ENCODE results near the gene C20orf202.

C20orf202 gene

DNA sequence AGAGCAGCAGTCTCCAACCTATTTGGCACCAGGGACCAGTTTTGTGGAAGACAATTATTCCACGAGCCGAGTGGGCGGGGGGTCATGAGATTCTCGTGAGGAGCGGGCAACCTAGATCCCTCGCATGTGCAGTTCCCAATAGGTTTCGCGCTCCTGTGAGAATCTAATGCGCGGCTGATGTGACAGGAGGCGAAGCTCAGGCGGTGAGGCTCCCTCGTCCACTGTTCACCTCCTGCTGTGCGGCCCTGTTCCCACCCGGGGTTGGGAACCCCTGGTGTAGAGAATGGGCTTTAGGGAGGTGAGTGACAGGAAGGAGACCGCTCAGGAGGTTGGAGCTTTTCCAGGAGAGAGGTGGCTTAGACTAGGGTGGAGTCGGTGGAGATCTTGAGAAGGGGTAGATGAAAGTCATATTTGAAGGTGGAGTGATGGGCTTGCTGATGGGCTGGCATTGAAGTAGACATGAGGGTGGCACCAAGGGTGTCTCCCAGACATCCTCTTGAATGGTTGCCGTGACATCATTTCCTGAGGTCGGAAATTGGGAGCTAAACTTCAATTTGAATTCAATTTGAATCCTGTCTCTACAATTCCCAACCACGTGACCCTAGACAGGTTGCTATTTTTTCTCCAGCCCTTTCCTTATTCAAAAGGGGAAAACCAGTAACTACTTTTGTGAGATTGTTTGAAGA, 21.1 kb downstream of the C20orf202 start:
- TF ChIP-seq, protein P1, sequence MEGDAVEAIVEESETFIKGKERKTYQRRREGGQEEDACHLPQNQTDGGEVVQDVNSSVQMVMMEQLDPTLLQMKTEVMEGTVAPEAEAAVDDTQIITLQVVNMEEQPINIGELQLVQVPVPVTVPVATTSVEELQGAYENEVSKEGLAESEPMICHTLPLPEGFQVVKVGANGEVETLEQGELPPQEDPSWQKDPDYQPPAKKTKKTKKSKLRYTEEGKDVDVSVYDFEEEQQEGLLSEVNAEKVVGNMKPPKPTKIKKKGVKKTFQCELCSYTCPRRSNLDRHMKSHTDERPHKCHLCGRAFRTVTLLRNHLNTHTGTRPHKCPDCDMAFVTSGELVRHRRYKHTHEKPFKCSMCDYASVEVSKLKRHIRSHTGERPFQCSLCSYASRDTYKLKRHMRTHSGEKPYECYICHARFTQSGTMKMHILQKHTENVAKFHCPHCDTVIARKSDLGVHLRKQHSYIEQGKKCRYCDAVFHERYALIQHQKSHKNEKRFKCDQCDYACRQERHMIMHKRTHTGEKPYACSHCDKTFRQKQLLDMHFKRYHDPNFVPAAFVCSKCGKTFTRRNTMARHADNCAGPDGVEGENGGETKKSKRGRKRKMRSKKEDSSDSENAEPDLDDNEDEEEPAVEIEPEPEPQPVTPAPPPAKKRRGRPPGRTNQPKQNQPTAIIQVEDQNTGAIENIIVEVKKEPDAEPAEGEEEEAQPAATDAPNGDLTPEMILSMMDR (conservative IDR thresholded peaks at IDR 0.05; ENCODE audit: control insufficient read depth, insufficient read depth, low read depth, low read length): no peak
- no peak overlapping the region for H3K4me3 ChIP-seq (ENCODE audit: control insufficient read depth, low read depth, low read length)
- DNase-seq (ENCODE audit: low read depth): no peak

DNA sequence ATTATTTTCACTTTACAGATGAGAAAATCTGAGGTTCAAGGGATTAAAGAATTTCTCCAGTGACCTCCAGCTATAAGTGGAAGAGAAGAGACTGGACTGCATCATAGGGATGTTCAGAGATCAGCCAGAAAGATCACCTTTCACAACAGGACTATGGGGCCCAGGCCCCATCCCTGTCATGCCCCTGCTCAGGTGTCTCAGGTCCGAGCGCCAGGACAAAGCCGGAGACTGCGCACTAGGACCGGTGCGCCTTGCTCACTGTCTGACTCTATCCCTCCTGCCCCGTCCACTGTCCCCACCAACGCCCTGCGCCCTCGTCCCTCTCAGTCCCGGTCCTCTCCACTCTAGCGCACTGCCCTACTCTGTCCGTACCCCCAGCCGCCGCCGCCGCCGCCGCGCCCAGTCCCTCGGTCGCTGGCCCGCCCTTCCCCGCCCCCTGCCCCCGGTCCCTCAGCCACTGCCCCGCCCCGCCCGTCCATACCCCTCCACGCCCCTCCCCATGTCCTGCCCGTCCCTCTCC, 22.1 kb downstream of the C20orf202 start:
- DNase-seq (ENCODE audit: low read depth): no peak
- TF ChIP-seq, protein P1 (conservative IDR thresholded peaks at IDR 0.05; ENCODE audit: control insufficient read depth, insufficient read depth, low read depth, low read length): no peak
- peak overlapping the region; percentile 30 for H3K4me3 ChIP-seq (ENCODE audit: control insufficient read depth, low read depth, low read length)

DNA sequence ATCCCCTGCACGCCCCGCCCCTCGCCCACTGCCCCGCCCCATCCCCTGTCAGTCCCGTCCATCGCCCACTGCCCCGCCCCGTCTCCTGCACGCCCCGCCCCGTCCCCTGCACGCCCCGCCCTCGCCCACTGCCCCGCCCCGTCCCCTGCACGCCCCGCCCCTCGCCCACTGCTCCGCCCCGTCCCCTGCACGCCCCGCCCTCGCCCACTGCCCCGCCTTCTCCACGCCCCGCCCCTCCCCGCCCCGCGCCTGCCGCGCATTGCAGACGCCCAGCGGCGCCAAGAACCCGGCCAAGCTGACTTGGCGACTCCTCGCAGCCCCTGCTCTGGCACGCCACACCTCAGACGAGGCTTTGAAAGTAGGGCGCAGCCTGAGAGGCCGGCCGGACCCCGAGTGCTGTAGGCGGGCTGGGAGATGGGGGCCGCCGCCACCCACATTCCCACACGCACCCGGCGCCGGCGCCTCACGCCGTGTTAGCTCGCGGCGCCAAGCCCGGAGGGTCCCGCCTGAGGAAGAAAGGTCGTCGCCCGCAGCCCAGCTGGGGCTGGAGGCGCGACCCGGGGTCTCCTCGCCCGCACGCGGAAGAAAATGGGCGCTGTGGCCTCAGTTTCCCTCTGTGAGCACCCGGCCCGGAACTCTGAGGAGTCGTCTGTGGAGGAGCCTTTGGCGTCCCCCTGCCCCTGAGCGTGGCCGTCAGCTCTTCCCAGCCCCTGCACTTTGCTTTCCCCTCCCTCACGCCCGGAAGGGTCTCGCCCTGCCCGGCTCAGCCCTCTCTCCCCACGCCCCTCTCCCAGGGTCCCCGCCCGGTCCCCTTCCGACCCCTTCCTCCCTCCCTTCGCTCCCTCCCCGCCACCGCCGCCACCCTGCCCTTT, 22.8 kb downstream of the C20orf202 start, which contains the start of gene RAD21L1:
TSS of gene RAD21L1 (plus strand) at position 262 of the 872 bp plus-strand sequence. CDS start 2,410 bp downstream, outside the sequence.
- DNase-seq (ENCODE audit: low read depth): peak; percentile 55
- H3K4me3 ChIP-seq (ENCODE audit: control insufficient read depth, low read depth, low read length): peak within 1 kb of the TSS; percentile 55
- TF ChIP-seq, protein P1 (conservative IDR thresholded peaks at IDR 0.05; ENCODE audit: control insufficient read depth, insufficient read depth, low read depth, low read length): no peak

DNA sequence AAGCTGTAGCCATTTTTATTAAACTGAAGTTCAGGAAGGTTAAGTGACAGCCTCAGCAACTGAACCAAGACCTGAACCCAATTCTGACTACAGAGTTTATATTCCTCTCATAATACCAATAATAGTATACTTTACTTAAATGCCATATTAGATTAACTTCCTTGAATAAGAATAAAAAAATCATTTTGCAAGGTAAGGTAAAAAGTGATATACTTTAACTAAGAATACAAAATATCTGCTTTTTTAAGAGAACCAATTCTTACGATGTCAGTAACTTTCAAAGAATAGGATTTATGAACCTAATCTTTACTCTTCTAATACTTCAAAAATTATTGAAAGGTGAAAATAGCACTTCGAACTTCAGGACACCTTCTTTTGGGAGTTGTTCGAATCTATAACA, 26.3 kb downstream of the C20orf202 start:
- TF ChIP-seq, protein P1 (conservative IDR thresholded peaks at IDR 0.05; ENCODE audit: control insufficient read depth, insufficient read depth, low read depth, low read length): no peak
- H3K4me3 ChIP-seq (ENCODE audit: control insufficient read depth, low read depth, low read length): no peak overlapping the region
- DNase-seq (ENCODE audit: low read depth): no peak

DNA sequence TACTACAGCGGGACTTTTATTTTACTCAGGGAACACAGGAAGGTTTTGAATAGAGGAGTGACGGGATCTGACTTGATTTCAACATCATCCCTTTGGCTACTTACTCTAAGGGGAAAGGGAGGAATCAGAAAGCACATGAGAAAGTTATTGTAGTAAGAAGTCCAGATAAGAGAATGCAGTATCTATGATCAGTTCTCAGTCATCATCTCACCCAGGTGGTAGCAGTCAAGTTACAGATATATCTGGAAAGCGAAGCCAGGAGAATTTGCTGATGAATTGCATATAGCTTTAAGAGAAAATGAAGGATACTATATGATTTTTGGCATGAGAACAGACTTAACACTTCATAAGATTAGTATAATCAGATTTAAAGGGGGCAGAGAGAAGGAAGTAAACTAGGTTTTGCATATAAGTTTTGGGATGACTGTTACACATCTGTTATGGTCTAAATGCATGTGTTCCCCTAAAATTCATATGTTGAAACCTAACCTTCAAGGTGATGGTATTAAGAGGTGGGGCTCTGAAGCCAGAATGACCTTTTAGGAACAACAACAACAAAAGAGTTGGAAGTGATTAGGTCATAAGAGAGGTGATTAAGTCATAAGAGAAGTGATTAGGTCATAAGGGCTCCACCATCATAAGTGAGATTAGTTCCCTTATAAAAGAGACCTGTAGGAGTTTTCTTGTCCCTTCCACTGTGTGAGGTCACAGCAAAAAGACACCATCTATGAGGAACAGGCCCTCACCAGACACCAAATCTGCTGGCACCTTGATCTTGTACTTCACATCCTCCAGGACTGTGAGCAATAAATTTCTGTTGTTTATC, 29.2 kb downstream of the C20orf202 start:
- TF ChIP-seq, protein P1 (conservative IDR thresholded peaks at IDR 0.05; ENCODE audit: control insufficient read depth, insufficient read depth, low read depth, low read length): no peak
- no peak for DNase-seq (ENCODE audit: low read depth)
- no peak overlapping the region for H3K4me3 ChIP-seq (ENCODE audit: control insufficient read depth, low read depth, low read length)

DNA sequence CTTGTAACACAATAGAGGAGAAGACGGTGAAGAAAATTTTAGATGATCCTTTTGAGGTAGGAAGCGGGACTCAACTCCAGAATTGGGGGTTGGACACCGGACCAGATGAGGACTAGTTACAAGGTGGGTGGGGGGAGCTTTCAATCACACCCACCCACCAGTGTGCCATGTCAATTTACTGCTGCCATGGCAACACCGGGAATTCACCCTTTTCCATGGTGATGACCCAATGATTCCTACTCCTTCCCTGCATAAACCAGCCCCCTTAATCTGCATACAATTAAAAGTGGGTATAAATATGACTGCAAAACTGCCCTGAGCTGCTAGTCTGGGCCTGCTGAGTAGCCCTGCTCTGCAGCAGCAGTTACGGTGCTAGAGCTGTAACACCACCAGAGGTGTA, 37.3 kb downstream of the C20orf202 start:
- TF ChIP-seq, protein P1 (conservative IDR thresholded peaks at IDR 0.05; ENCODE audit: control insufficient read depth, insufficient read depth, low read depth, low read length): no peak
- no peak overlapping the region for H3K4me3 ChIP-seq (ENCODE audit: control insufficient read depth, low read depth, low read length)
- DNase-seq (ENCODE audit: low read depth): no peak
